Type B pancreatic cell (in vitro differentiated cells): ENCODE results near the gene GRIN2C. TPM values are rescaled to one million over a fixed set of nuclear protein-coding genes. Genes with fewer than 3 reads are reported as not detected.

Experiments used
- DNase-seq: peaks from one replicate; pipeline ENCODE4 v3.0.0; 2021; ENCODE audit warnings: mixed read lengths; ENCODE audit not compliant: unreplicated experiment; ENCODE audit errors: extremely low spot score
- H3K27ac Mint-ChIP-seq: 2 replicates; pipeline ENCODE4 v1.8.0; 2021; ENCODE audit warnings: mild to moderate bottlenecking, mixed read lengths
- H3K27me3 Mint-ChIP-seq: 2 replicates; pipeline ENCODE4 v1.8.0; 2021; ENCODE audit warnings: mixed read lengths
- H3K36me3 Mint-ChIP-seq: 2 replicates; pipeline ENCODE4 v1.8.0; 2021; ENCODE audit warnings: mixed read lengths
- H3K4me1 Mint-ChIP-seq: one replicate; pipeline ENCODE4 v1.8.0; 2021; ENCODE audit warnings: mixed read lengths; ENCODE audit not compliant: unreplicated experiment
- H3K4me3 Mint-ChIP-seq: 2 replicates; pipeline ENCODE4 v1.8.0; 2021; ENCODE audit warnings: mild to moderate bottlenecking, mixed read lengths
- H3K9me3 Mint-ChIP-seq: 2 replicates; pipeline ENCODE4 v1.8.0; 2021; ENCODE audit warnings: mixed read lengths
- CTCF ChIP-seq: fragments of 200-600 bp; sonication (generic); conservative IDR thresholded peaks from 2 replicates; pipeline ENCODE4 v1.5.0; 2021; ENCODE audit warnings: antibody characterized with exemption, mild to moderate bottlenecking
- total RNA-seq: library from RNA; stranded (reverse); gene quantifications from 2 replicates; pipeline ENCODE4 v1.2.1, GENCODE V29; 2021; ENCODE audit warnings: low replicate concordance

GRIN2C gene
- total RNA-seq, 1 donor from 2014 or later: 0.72 TPM

DNA sequence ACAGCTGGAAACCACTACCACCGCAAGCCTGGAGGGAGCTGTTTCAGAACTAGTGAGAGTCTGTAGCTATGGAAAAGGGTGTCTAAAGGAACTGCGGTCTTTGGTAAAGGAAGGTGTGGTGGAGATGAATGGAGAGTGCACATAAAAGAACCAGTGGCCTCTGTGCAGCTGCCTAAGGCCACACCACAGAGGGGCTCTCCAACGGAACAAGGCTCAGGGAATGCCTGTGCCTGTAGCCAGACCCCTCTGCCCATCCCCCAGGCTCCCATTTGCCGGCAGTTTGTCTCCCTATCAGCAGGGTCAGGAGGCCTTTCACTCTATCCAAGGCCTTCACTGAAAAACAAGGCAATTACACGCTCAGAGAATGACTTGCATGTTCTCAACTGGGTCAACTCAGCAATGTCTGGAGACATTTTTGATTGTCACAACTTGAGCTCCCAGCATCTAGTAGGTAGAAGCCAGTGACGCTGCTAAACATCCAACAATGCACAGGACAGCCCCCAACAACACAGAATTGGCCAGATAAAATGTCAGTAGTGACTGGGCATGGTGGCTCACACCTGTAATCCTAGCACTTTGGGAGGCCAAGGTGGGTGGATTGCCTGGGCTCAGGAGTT is 16.4 kb upstream of the GRIN2C start:
- TF ChIP-seq CTCF: no peak
- Mint-ChIP-seq H3K4me3 (peak overlapping the region; percentile 3), H3K4me1 (peaks cover 12% of the 10 kb centered on the region), H3K27me3 (peaks cover 15% of the 10 kb centered on the region), H3K36me3 (peaks cover 3% of the 10 kb centered on the region), H3K27ac (peak overlapping the region; percentile 14), H3K9me3 (no peaks in the 10 kb centered on the region)
- DNase-seq: no peak

- peak overlapping the region; percentile 23 for H3K4me3 Mint-ChIP-seq
- H3K9me3 Mint-ChIP-seq: no peaks in the 10 kb centered on the region
- peak overlapping the region; percentile 14 for H3K27ac Mint-ChIP-seq
- DNase-seq: no peak
- TF ChIP-seq CTCF: no peak
- peaks cover 12% of the 10 kb centered on the region for H3K4me1 Mint-ChIP-seq
- peaks cover 3% of the 10 kb centered on the region for H3K36me3 Mint-ChIP-seq
- H3K27me3 Mint-ChIP-seq: peaks cover 11% of the 10 kb centered on the region
Measured at GRCh38 chr17:74875155-74875976, 15.7 kb upstream of the GRIN2C start.

GRCh38 chr17:74874615-74875037 is 14.9 kb upstream of the GRIN2C start:
- DNase-seq: no peak

GRCh38 chr17:74873874-74874614 is 14.4 kb upstream of the GRIN2C start:
- TF ChIP-seq CTCF: no peak
- H3K4me1 Mint-ChIP-seq: peaks cover 18% of the 10 kb centered on the region
- H3K27me3 Mint-ChIP-seq: peaks cover 7% of the 10 kb centered on the region
- no peaks in the 10 kb centered on the region for H3K9me3 Mint-ChIP-seq
- H3K36me3 Mint-ChIP-seq: peaks cover 7% of the 10 kb centered on the region
- H3K4me3 Mint-ChIP-seq: peak overlapping the region; percentile 98
- H3K27ac Mint-ChIP-seq: peak overlapping the region; percentile 99
- DNase-seq: no peak

More at GRCh38 chr17:74874615-74875037, 14.9 kb upstream of the GRIN2C start:
- Mint-ChIP-seq H3K4me3 (peak overlapping the region; percentile 14), H3K4me1 (peaks cover 14% of the 10 kb centered on the region), H3K36me3 (peaks cover 4% of the 10 kb centered on the region), H3K9me3 (no peaks in the 10 kb centered on the region), H3K27ac (no peak overlapping the region), H3K27me3 (peaks cover 8% of the 10 kb centered on the region)
- TF ChIP-seq CTCF: no peak

- H3K27ac Mint-ChIP-seq: peak overlapping the region; percentile 99
- DNase-seq: peak; percentile 99
- no peaks in the 10 kb centered on the region for H3K9me3 Mint-ChIP-seq
- peak overlapping the region; percentile 98 for H3K4me3 Mint-ChIP-seq
- no peak for TF ChIP-seq CTCF
- peaks cover 7% of the 10 kb centered on the region for H3K27me3 Mint-ChIP-seq
- H3K36me3 Mint-ChIP-seq: peaks cover 7% of the 10 kb centered on the region
- peaks cover 18% of the 10 kb centered on the region for H3K4me1 Mint-ChIP-seq
Measured at GRCh38 chr17:74873037-74873873, 13.6 kb upstream of the GRIN2C start.
